GM23338 (cell line): Measurements from ENCODE around the gene ARF6. TPM values are rescaled to one million over a fixed set of nuclear protein-coding genes. Genes with fewer than 3 reads are reported as not detected.

Experiments used
- ATAC-seq: fragments of 200-7000 bp; cut with Tn5 transposase; 3 replicates; pipeline ENCODE4 v1.9.1; 2020
- DNase-seq: peaks from one replicate; pipeline ENCODE4 v3.0.0-alpha.2; 2015; ENCODE audit warnings: low spot score
- H2AFZ ChIP-seq: fragments of 200-600 bp; sonication (generic); 2 replicates; pipeline ENCODE4 v1.8.0; 2016; ENCODE audit warnings: antibody characterized with exemption, mild to moderate bottlenecking, moderate library complexity
- H3F3A ChIP-seq: fragments of 200-600 bp; sonication (generic); replicated peaks from 2 replicates; pipeline ENCODE4 v1.8.0; 2017; ENCODE audit warnings: antibody characterized with exemption, mixed run types, low read depth
- H3K27ac ChIP-seq: fragments of 200-600 bp; sonication (generic); 2 replicates; pipeline ENCODE4 v1.6.1; 2016; ENCODE audit warnings: low read depth
- H3K27me3 ChIP-seq: fragments of 200-600 bp; sonication (generic); 2 replicates; pipeline ENCODE4 v1.8.0; 2016; ENCODE audit warnings: mild to moderate bottlenecking, mixed run types, moderate library complexity; ENCODE audit not compliant: insufficient read depth
- H3K36me3 ChIP-seq: fragments of 200-600 bp; sonication (generic); 2 replicates; pipeline ENCODE4 v1.8.0; 2016; ENCODE audit warnings: mild to moderate bottlenecking; ENCODE audit not compliant: insufficient read depth
- H3K4me1 ChIP-seq: fragments of 200-600 bp; sonication (generic); 2 replicates; pipeline ENCODE4 v1.8.0; 2016; ENCODE audit warnings: mild to moderate bottlenecking, moderate library complexity; ENCODE audit not compliant: insufficient read depth
- H3K4me2 ChIP-seq: fragments of 200-600 bp; sonication (generic); 2 replicates; pipeline ENCODE4 v1.7.1; 2017; ENCODE audit warnings: mixed run types
- H3K4me3 ChIP-seq: fragments of 200-600 bp; sonication (generic); 2 replicates; pipeline ENCODE4 v1.6.1; 2016; ENCODE audit warnings: mixed run types
- H3K79me2 ChIP-seq: fragments of 200-600 bp; sonication (generic); replicated peaks from 2 replicates; pipeline ENCODE4 v1.8.0; 2017; ENCODE audit warnings: mild to moderate bottlenecking; ENCODE audit not compliant: insufficient read depth
- H3K9me2 ChIP-seq: fragments of 200-600 bp; sonication (generic); 2 replicates; pipeline ENCODE4 v1.8.0; 2017; ENCODE audit not compliant: insufficient read depth
- H4K20me1 ChIP-seq: fragments of 200-600 bp; sonication (generic); replicated peaks from 2 replicates; pipeline ENCODE4 v1.8.0; 2017; ENCODE audit warnings: mild to moderate bottlenecking; ENCODE audit not compliant: insufficient read depth
- H3K27ac Mint-ChIP-seq: 2 replicates; pipeline ENCODE4 v1.8.0; 2020; ENCODE audit warnings: inconsistent platforms, mild to moderate bottlenecking, moderate library complexity, mixed read lengths
- H3K27me3 Mint-ChIP-seq: 3 replicates; pipeline ENCODE4 v1.8.0; 2022; ENCODE audit warnings: low read depth, mild to moderate bottlenecking, moderate library complexity, mixed read lengths, inconsistent platforms; ENCODE audit not compliant: insufficient read depth, poor library complexity
- H3K36me3 Mint-ChIP-seq: 3 replicates; pipeline ENCODE4 v1.8.0; 2021; ENCODE audit warnings: low read depth, mild to moderate bottlenecking, inconsistent platforms, moderate library complexity, mixed read lengths
- H3K4me1 Mint-ChIP-seq: 3 replicates; pipeline ENCODE4 v1.8.0; 2020; ENCODE audit warnings: mild to moderate bottlenecking, inconsistent platforms, mixed read lengths
- H3K4me3 Mint-ChIP-seq: 3 replicates; pipeline ENCODE4 v1.8.0; 2021; ENCODE audit warnings: moderate library complexity, mild to moderate bottlenecking, inconsistent platforms, mixed read lengths
- H3K9me3 Mint-ChIP-seq: 3 replicates; pipeline ENCODE4 v1.8.0; 2020; ENCODE audit warnings: moderate library complexity, mild to moderate bottlenecking, inconsistent platforms, mixed read lengths
- CTCF ChIP-seq, 2 experiments: fragments of 200-600 bp in 1 of 2; sonication (generic) in 1 of 2; conservative IDR thresholded peaks; 2 replicates each; pipeline versions ENCODE4 v1.5.1 to v1.6.1; 2016 to 2017; ENCODE audit warnings: antibody characterized with exemption in 2 of 2, low read depth in 2 of 2, mild to moderate bottlenecking in 2 of 2, moderate library complexity in 1 of 2
- EZH2 ChIP-seq: fragments of 200-600 bp; sonication (generic); IDR thresholded peaks from one replicate; pipeline ENCODE4 v1.8.0; 2017; ENCODE audit warnings: antibody characterized with exemption, mild to moderate bottlenecking, low read depth; ENCODE audit not compliant: unreplicated experiment
- EZH2phosphoT487 ChIP-seq: fragments of 200-600 bp; sonication (generic); IDR thresholded peaks from one replicate; pipeline ENCODE4 v1.8.1; 2018; ENCODE audit warnings: antibody characterized with exemption; ENCODE audit not compliant: unreplicated experiment
- REST ChIP-seq: IDR thresholded peaks from one replicate; pipeline ENCODE4 v1.6.1; 2018; ENCODE audit warnings: antibody characterized with exemption; ENCODE audit not compliant: unreplicated experiment
- ZNF114 ChIP-seq: fragments of 250-450 bp; sonication (Bioruptor Pico); IDR thresholded peaks from 2 replicates; pipeline ENCODE4 v1.5.0; 2020; ENCODE audit warnings: mild to moderate bottlenecking, moderate library complexity
- ZNF462 ChIP-seq: fragments of 250-450 bp; sonication (Bioruptor Pico); IDR thresholded peaks from 2 replicates; pipeline ENCODE4 v1.5.0; 2020; ENCODE audit warnings: mild to moderate bottlenecking, moderate library complexity
- polyA plus RNA-seq: library from polyadenylated mRNA; unstranded; fragments of >200 nt; fragmentation: Nextera tagmentation; extraction: Ambion mirVana; gene quantifications from 2 replicates; pipeline ENCODE4 v1.2.1, GENCODE V29; 2016
- total RNA-seq: library from RNA; depleted of rRNA; stranded (reverse); fragments of >200 nt; shearing (Covaris generic); gene quantifications from 2 replicates; pipeline ENCODE4 v1.2.3, GENCODE V29; 2014

ARF6 gene
- total and polyA plus RNA-seq, 2 experiments from 2014 or later = 47.8 to 73.1 TPM

GRCh38 chr14:49904270-49904669 lies 11.4 kb downstream of the ARF6 start (continued):
- TF ChIP-seq CTCF (conservative IDR thresholded peaks at IDR 0.05; ENCODE audit: low read depth in 2 of 2) = no peak
- no peak for TF ChIP-seq ZNF114 (CRISPR knock-in tag)
- TF ChIP-seq EZH2phosphoT487 = no peak

GRCh38 chr14:49905989-49906388 lies 13.1 kb downstream of the ARF6 start:
- Histone ChIP-seq H3K27ac (no peak overlapping the region), H3F3A (no peaks in the 10 kb centered on the region), H3K36me3 (no peaks in the 10 kb centered on the region), H3K4me2 (no peak overlapping the region; the same call in 1 of the 2 replicates), H3K4me1 (no peaks in the 10 kb centered on the region), H3K79me2 (no peaks in the 10 kb centered on the region), H3K27me3 (no peaks in the 10 kb centered on the region), H3K9me2 (no peaks in the 10 kb centered on the region), H2AFZ (peak overlapping the region; percentile 38; the same call in 1 of the 2 replicates), H4K20me1 (no peaks in the 10 kb centered on the region), H3K4me3 (no peak overlapping the region)
- no peaks in the 10 kb centered on the region for H3K9me3 Mint-ChIP-seq
- H3K27ac Mint-ChIP-seq = no peak overlapping the region
- no peak overlapping the region for H3K4me3 Mint-ChIP-seq
- no peak for TF ChIP-seq EZH2
- no peaks in the 10 kb centered on the region for H3K27me3 Mint-ChIP-seq
- peaks cover 10% of the 10 kb centered on the region for H3K4me1 Mint-ChIP-seq
- DNase-seq (no peak), ATAC-seq (no peak)
- no peaks in the 10 kb centered on the region for H3K36me3 Mint-ChIP-seq

- no peak for ATAC-seq
- Mint-ChIP-seq H3K4me3 (no peak overlapping the region), H3K9me3 (no peaks in the 10 kb centered on the region), H3K27me3 (no peaks in the 10 kb centered on the region), H3K4me1 (peaks cover 10% of the 10 kb centered on the region), H3K27ac (no peak overlapping the region), H3K36me3 (no peaks in the 10 kb centered on the region)
- Histone ChIP-seq H3K27ac (no peak overlapping the region), H4K20me1 (no peaks in the 10 kb centered on the region), H3K79me2 (no peaks in the 10 kb centered on the region), H3K9me2 (no peaks in the 10 kb centered on the region), H3K4me3 (no peak overlapping the region), H3F3A (no peaks in the 10 kb centered on the region), H3K27me3 (no peaks in the 10 kb centered on the region), H3K4me2 (no peak overlapping the region), H3K36me3 (no peaks in the 10 kb centered on the region), H3K4me1 (no peaks in the 10 kb centered on the region), H2AFZ (no peak overlapping the region)
- no peak for DNase-seq
- TF ChIP-seq REST (no peak), ZNF462 (CRISPR knock-in tag) (no peak), CTCF (conservative IDR thresholded peaks at IDR 0.05; ENCODE audit: low read depth in 2 of 2) (no peak)
These were observed 14.3 kb downstream of the ARF6 start for GRCh38 chr14:49907186-49907585.
